Measurements from ENCODE around the gene OSBPL8. TPM values are rescaled to one million over a fixed set of nuclear protein-coding genes. Genes with fewer than 3 reads are reported as not detected.

The OSBPL8 gene
- total and polyA plus RNA-seq, 2 of the 8 experiments (the other 6 are each of a cell fraction or from before 2014, with no cell fraction given), result 10.9 to 81.1 TPM

DNA sequence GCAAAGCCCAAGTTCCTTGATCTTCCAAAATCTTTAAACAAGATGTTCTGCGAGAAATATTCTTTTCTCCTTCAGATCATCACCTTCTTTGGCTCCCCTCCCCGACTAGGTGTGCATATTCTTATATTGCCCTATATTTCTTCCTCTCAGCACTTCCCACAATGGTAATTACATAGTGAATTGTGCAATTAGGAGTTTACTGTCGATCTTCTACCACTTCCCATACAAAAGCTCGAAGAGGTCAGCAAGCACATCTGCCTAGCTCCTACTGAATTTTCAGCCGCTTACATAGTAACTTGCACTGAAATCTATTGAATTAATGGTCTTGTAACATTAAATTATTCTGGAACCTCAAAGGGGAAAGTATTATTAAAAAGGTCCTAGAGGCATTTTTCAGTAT, 16.7 kb downstream of the OSBPL8 start:
- no peaks in the 10 kb centered on the region; the same call in 1 of the 2 replicates for H3K23me2 ChIP-seq (ENCODE audit: low read depth, low read length)
- no peak overlapping the region for H2AFZ ChIP-seq (ENCODE audit: low read length)
- POLR2A ChIA-PET (ENCODE audit: partially characterized antibody), result no interaction called here
- H3K56ac ChIP-seq (replicated peaks; ENCODE audit: insufficient read length, low read depth, low read length), result no peak overlapping the region
- H3K36me3 ChIP-seq (ENCODE audit: control insufficient read depth in 2 of 4, insufficient read depth in 4 of 4, low read length in 3 of 4), result no peaks in the 10 kb centered on the region
- DNase-seq (ENCODE audit: low read depth in 1 of 2, low spot score in 2 of 2), result no peak
- H2BK20ac ChIP-seq (ENCODE audit: low read length), result no peak overlapping the region
- H3K18ac ChIP-seq (ENCODE audit: extremely low read depth, low read length), result no peak overlapping the region
- no peak overlapping the region for H3K4me3 ChIP-seq (ENCODE audit: extremely low read depth in 1 of 4, insufficient read depth in 2 of 4, low read depth in 3 of 4, low read length in 4 of 4)
- peaks cover 0 to 8% (median 5%) of the 10 kb centered on the region in 4 experiments; a peak in 4 of 7 replicates for H3K4me1 ChIP-seq (replicated peaks in 1 of 4; ENCODE audit: control insufficient read depth in 3 of 4, insufficient read depth in 4 of 4, low read length in 3 of 4)
- H3K79me1 ChIP-seq (ENCODE audit: low read depth, low read length), result no peaks in the 10 kb centered on the region
- H3K79me2 ChIP-seq (ENCODE audit: control insufficient read depth in 1 of 2, insufficient read depth in 2 of 2, low read length in 2 of 2), result peaks cover 4 to 90% of the 10 kb centered on the region in 2 experiments; a peak in 3 of 4 replicates
- H2BK12ac ChIP-seq (ENCODE audit: low read depth, low read length), result no peak overlapping the region
- no peak for TF ChIP-seq SIN3A (conservative IDR thresholded peaks at IDR 0.05 in 1 of 2, IDR thresholded peaks at IDR 0.05 in 1 of 2; ENCODE audit: low read depth in 1 of 2, low read length in 2 of 2)
- 83% methylated on average over 5 of the region's 5 CpGs; no CpG with 5 or more reads in 1 of the 2 experiments for WGBS, 2 experiments (ENCODE audit: extremely low coverage in 1 of 2, insufficient coverage in 1 of 2, insufficient read length in 1 of 2, insufficient replicate concordance in 2 of 2, low coverage in 1 of 2, low lambda C conversion rate in 2 of 2, missing lambda C conversion rate in 1 of 2)
- no peak overlapping the region for H4K91ac ChIP-seq (replicated peaks; ENCODE audit: insufficient read length, low read length)
- no peak overlapping the region for H3K4me2 ChIP-seq (ENCODE audit: insufficient read depth in 1 of 2, low read depth in 2 of 2, low read length in 2 of 2)
- H3K27me3 ChIP-seq (replicated peaks in 1 of 4; ENCODE audit: control insufficient read depth in 3 of 4, extremely low read depth in 1 of 4, insufficient read depth in 3 of 4, low read length in 3 of 4), result no peaks in the 10 kb centered on the region
- no peak overlapping the region for H4K8ac ChIP-seq (ENCODE audit: extremely low read depth, insufficient read depth, low read length)
- FAIRE-seq, result no peak
- no peak overlapping the region for H3K4ac ChIP-seq (replicated peaks; ENCODE audit: insufficient read length, low read depth, low read length)
- no peak overlapping the region for H2BK120ac ChIP-seq (replicated peaks; ENCODE audit: low read depth, low read length)
- no peak overlapping the region for H3K14ac ChIP-seq (ENCODE audit: insufficient read length)
- CTCF ChIA-PET (ENCODE audit: partially characterized antibody), result interaction anchor here (0.9 to 1.0 kb wide), 2 partner anchors 28 to 87 kb away, joined by 3 to 4 read pairs; no protein-coding TSS in a partner anchor
- no peak overlapping the region for H2BK5ac ChIP-seq (ENCODE audit: low read depth, low read length)
- no peak overlapping the region for H3K9ac ChIP-seq (replicated peaks in 1 of 4; ENCODE audit: extremely low read depth in 1 of 4, low read depth in 3 of 4, low read length in 3 of 4)
- H3K9me3 ChIP-seq (ENCODE audit: insufficient read depth in 2 of 2, low read depth in 1 of 2, low read length in 1 of 2), result no peaks in the 10 kb centered on the region
- H2BK15ac ChIP-seq (ENCODE audit: low read length), result no peak overlapping the region
- no peak overlapping the region for H4K5ac ChIP-seq (ENCODE audit: insufficient read length, low read depth, low read length)
- H3K27ac ChIP-seq (ENCODE audit: low read depth, low read length), result no peak overlapping the region
- H4K20me1 ChIP-seq (replicated peaks in 1 of 2; ENCODE audit: control insufficient read depth in 1 of 2, insufficient read depth in 2 of 2, low read length in 2 of 2), result peaks cover 1 to 2% of the 10 kb centered on the region in 2 experiments
- no peak overlapping the region for H3K23ac ChIP-seq (ENCODE audit: insufficient read length)
- H2AK5ac ChIP-seq (ENCODE audit: low read depth, low read length), result 0 out of 2 replicates have a peak overlapping the region, but pooled peaks have one; percentile 1

Measured in H1 (cell line).